GM19463 (cell line): Measurements from ENCODE around the gene CUBN.

Source experiments
- ATAC-seq: cut with Tn5 transposase; IDR thresholded peaks from one replicate; pipeline ENCODE4 v1.9.1; 2021; ENCODE audit warnings: mild to moderate bottlenecking, moderate library complexity; ENCODE audit not compliant: unreplicated experiment

CUBN gene

DNA sequence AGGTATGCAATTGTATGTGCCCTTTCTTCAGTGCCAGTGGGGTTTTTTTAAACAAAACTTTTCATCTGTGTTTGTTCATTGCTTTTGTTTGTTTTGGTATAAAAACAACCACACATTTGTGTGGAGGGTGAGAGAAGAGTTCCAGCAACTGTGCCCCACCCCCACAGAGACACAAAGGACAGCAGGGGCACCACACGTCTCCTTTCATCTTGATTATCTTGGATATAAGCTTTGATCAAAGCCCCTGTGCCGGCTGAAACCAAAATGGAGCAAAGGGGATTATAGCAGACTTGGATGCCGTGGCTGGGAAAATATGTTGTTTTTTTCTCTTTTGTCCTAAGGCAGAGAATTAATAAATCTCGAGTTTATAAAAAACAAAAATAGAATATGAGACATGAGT is 200.5 kb downstream of the CUBN start:
- no peak for ATAC-seq

DNA sequence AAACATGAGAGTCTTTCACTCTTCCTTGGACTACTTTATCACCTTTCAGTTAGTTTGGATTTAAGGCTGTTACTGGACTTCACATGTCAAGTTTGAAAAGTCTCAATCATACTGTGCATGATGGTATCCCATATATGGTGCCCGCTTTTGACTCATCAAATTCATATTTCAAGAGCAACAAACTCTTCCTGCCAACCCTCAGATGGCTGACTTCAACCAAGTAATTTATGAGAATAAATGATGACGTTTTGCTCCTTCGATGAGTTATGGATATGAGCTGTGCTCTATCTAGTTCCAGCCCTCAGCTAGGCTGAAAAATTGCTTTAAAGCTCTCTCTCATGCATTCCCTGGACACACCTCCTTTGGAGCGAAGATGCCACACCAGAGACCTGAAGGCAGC is 202.1 kb downstream of the CUBN start:
- ATAC-seq, result no peak

DNA sequence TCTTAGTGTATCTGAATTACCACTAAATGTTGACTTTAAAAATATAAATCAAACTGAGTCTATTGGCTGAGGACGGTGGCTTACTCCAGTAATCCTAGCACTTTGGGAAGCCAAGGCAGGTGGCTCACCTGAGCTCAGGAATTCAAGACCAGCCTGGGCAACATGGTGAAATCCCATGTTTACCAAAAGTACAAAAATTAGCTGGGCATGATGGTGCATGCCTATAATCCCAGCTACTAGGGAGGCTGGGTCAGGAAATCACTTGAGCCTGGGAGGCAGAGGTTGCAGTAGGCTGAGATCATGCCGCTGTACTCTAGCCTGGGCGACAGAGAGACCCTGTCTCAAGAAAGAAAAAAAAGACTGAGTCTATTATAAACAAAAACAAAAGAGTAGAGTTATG is 205.9 kb downstream of the CUBN start:
- no peak for ATAC-seq

DNA sequence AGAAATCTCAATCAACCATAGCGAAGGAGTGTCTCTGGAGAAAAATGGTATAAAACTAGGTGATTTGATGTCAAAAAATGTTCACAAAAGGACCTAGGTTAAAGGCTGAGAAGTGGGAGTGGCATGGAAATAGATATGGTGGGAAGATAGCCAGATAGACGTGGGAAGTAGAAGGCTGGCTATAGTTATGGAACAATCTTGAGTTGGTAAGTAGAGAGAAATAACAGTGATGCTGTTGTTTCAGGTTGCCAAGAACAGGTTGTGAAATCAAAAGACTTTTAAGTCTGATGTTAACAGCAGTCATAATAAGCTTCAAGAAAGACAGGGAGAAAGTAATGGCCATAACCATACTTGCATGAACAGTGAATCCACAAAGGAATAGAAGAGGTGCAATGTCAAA is 206.3 kb downstream of the CUBN start:
- no peak for ATAC-seq

DNA sequence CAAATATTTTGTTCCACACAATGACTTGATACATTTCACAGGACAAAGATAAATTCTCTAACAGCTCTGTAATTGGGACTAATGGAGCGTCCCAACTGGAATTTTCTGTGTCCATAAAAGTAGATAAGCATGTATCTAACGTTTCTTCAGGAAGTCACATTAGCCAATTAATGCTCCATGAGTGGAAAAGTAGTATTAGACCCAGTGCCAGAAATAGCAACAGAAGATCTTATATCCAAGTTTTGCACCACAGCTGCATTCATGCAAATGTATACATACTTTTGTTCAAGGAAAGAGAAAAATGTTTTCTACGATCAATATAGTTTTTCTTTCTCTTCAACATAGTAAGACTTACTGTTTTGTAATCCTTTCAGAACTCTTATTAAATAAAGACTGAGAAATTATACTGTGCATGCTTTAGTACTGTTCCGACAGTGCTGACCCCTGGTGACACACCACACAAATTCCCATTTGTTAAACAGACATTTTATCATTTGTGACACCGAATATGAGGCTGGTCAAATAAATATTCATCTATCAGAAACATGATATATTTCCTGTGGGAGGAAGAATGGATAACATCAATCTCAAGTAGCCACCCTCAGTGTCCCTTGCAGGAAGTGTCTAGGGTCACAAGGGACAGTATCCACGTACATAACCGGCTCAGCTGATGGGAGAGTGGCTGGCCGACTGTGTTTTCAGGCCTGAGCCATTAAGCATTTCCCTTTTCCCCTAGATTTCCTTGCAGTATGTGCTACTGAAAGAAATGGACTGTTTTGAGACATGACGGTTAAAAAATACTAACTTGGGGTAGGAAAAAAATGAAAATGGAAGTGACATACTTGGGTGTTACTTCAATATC is 210.3 kb downstream of the CUBN start:
- no peak for ATAC-seq

DNA sequence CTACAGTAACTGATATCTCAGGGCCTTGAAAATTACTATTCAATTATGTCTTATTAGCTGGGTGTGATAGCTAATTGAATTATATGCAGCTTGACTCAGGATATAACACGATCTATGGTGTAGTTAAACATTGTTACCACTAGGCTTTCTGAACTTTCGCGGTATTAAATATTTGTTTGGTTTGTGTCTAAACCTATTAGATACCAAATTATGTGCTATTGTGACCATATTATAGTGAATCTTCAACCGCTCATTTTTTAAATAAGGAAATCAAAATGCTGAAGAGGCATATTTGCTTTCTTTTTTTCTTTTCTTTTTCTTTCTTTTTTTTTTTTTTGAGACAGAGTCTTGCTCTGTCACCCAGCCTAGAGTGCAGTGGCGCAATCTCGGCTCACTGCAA is 213.1 kb downstream of the CUBN start:
- ATAC-seq, result no peak

DNA sequence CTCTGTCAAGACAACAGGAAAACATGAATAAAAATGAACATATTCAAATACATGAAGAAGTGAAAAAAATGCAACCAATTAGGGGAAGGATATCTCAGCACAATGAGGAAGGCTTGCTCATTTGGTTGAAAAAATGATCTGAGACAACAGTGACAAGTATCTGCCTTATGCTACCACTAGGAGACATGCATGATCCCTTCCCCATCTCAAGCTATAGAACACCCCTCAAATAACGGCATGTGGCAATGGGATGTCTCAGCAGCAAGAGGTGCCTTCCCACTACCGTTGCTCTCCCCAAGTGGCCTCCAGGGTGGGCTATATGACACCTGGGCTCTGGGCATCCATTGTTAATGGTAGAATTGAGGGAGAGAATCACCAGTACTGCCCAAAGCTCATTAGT is 214.3 kb downstream of the CUBN start:
- no peak for ATAC-seq

DNA sequence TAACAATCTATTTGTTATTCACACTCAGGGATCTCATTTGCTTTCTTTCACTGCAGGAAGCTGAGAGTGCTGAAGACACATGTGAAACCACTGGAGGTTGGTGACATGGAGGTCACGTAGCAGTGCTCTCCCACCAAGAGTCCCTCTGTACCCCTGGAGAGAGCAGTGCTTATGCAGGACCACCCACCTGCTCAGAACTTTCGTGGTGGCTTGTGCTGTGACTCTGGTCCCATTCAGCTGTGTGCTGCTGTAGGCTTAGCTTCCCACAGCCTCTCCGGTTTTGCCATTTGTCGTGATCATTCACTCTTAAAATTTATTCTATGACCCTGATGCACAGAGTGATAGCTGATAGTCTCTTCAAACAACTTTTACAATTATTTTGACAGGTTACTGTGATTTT is 216.3 kb downstream of the CUBN start:
- ATAC-seq, result no peak

DNA sequence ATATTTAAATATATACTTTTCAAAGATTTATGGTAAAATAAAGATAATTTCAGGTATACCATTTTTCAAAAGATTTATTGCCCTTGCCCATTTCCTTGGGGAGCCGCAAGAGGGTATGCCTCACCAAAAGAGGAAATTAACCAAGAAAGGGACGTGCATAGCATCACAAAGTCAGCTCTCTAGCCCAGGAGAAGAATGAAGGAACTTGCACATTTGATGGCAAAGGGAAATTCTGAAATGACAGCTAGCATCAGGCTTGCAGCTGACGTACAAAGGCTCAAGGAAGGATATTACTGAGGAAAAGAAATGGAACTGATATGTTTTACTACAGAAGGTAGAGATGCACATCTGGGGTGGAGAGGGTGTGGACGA is 218.8 kb downstream of the CUBN start:
- no peak for ATAC-seq

DNA sequence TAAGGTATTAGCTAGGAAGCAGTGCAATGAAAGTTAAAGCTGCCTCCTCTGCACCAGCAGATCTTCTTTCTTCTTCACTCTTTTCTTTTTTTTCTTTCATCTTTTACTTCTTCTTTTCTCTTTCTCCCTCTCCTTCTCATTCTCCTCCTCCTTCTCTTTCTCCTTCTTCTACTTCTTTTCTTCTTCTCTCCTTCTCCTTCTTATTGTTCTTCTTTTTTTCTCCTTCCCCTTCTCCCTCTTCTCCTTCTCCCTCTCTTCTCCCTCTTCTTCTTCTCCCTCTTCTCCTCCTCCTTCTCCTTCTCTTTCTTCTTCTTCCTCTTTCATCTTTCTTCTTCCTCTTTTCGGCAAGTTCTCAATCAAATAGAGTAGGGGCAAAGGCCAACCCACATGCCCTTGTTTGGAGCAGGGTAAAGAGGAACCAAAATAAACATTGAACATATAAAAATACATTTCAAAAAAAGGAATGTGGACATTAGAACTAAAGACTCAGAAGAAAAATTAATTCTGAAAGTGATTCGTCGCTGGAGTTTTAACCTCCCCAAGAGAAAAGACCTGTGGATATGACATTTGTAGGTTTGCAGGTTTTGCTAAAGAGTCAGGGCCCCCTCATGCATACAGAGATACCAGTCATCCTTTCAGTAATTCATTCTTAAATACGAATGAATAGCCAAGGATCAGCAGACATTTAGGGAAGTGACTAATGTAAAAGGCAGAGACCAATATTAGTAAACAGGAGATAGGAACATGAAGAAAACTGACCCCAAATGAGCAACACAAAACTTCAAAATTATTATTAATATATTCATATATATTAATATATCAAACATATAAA is 219.4 kb downstream of the CUBN start:
- ATAC-seq, result no peak

DNA sequence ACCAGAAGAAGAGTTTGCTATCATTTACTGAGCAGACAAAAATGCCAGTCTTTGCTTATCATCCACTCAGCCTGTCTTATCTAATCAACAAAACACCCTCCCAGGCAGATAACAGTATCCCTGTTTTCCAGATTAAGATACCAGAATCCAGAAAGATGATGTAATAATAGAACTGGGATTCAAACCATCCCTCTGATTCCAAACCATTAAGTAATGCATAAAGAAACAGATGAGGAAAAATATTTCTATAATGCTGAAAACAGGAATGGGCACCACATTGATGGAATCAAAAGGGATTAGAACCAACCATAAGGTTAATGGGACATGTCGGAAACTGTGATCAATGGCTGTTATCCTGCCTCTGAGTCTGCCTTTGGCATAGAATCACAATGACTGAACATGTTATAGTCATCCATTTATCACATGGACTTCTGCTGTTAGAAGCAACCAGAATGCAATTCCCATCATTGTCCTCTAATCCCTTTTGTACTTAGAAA is 220.3 kb downstream of the CUBN start:
- ATAC-seq, result no peak

DNA sequence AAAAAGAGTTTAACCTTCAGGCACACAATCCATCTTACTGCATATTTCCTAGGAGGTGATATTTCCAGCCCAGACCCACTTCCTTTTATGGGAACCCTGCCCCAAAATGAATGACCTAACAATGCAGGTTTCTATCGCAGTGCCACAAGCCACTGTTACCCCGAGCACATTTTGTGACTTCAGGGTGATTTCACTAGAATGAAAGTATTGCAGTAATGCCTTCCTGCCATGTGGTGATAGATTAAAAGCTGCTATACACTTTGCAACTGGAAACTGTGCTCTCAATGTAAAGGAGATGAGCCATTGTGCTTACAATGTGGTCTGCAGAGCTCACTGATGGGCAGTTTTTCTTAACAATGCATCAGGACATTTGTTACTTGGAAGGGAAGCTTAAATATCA is 221.9 kb downstream of the CUBN start:
- no peak for ATAC-seq

DNA sequence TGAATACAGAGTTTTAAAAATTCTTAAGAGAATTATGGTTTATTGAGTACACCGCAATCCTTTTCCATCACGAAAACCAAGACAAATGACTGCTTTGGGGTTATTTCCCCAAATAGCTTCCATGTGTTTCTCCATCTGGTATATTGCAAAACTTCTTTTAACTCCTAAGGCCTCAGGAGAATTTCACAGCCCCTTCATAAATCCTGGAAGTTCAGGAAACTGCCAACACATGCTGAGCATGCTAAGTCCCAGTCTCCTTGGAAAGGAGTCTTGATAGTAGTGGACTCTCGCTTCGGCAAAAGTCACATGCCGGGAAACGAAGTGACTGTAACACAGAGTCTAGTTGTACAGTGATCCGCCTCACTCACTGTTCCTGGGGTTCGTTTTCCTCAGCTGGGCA is 224.3 kb downstream of the CUBN start:
- no peak for ATAC-seq

DNA sequence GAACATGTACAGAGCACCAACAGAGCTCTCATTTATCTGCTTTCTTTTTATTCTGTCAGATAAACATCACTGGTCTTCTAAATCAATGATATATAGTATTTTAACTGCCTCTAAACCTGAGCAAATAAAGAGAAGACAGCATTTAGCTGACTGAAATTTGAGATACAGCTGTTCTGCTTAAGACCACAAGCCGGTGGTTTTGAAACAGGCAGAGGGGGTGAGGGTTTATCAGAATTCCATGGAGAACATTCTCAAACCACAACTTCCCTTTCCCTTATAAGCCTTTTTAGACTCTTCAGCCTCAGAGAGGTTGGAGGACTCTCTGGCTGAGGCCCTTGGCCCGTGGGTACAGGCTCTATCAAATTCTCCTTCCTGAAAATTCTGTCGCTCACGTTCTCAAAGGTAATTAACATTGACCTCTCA is 225.0 kb downstream of the CUBN start:
- no peak for ATAC-seq

DNA sequence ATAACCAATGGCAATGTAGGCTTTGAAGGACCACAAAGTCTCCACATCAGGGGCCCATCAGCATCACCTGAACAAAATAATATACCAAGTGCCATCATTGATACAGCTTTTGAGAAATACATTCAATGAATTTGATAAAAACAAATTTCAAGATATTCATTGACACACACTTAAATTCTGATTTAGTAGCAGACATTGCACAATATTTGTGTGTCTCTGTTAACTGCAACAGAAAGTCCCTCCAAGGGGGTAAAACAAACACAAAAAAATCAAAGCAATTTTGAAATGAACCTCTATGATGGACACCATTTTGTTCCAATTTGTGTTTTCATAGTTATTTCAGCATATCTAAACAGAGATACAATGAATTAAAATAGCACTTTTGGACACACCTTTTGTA is 225.6 kb downstream of the CUBN start:
- no peak for ATAC-seq

DNA sequence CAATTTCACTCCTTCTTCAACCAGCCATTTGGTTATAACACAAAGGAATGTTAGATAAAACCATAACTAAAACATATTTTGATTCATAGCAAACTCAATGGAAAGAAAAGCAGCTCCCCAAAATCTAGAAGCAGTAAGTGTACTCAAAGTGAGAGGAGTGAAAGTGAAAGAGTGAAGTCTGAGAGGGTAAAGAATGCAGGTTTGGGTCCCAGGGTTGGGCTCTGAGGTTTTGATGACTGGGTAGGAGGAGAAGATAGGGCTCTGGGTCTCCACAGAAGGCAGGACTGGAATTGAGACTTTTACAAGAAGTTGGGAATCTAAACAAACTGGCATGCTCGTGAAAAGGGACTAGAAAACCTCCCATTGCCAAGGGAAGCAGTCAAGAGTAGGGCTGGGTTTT is 227.0 kb downstream of the CUBN start:
- no peak for ATAC-seq

DNA sequence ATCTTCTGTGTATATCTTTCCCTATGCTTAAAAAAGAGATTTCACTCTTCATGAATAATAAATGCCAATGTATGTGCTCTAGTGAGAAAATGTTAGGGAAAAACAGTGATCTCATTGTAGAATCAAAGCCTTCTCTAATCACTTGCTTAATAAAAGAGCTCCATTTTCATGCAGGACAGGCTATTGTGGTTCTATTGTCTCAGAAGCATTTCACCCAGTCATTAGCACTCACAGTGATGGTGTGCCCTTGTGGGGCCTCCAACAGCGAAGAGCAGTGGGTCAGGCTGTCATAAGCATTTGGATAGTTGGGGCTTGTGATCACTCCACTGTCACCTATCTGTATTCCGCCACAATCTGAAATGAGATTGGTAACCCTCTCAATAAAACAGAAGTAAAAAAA is 228.5 kb downstream of the CUBN start:
- ATAC-seq, result no peak

DNA sequence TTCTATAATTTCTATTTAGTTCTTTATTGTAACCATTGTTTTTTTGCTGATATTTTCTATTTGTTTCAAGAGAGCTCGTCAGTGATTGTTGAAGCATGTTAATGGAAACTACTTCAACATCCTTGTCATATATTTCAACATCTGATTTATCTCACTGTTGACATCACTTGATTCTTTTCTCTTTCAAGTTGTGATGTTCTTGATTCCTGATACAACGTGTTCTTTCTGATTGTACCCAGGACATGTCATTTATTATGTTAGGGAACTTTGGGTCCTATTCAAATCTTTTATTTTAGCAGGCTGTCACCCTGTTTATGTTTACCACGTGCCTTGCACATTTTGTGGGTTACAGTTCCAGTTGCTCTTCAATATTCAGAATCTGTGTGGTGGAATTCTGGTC is 232.6 kb downstream of the CUBN start:
- no peak for ATAC-seq

DNA sequence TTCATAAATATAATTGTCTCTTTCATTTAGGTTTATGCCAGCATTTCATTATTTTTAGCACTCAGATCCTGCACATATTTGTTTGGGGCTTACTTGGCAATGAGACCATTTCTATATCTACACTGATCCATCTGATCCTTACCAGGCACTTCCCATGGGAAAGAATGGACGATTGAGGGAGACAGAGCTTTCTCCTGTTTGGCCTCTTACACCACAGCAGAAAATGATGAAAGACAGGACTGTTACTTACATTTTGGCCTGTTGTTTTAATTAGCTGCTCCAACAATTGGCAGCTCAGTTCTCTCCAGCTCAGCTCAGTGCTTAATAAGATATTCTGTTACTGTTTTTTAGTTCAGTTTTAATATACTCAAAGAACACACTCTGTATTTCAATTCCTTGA is 234.8 kb downstream of the CUBN start:
- ATAC-seq, result no peak

DNA sequence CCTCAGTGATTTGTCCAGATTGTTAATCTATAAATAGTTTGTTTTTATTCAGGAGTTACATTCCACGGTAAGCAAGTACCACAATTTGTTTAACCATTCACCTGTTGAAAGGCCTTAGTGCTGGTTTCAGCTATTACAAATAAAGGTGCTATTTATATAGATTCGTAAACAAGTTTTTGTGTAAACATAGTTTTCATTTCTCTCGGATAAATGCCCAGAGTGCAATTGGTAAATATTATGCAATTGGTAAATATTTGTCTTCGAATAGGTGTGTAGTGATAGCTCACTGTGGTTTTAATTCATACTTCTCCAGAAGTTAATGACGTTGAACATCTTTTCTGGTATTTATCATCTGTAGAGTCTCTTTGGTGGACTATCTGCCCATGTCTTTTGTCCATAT is 235.9 kb downstream of the CUBN start:
- no peak for ATAC-seq

DNA sequence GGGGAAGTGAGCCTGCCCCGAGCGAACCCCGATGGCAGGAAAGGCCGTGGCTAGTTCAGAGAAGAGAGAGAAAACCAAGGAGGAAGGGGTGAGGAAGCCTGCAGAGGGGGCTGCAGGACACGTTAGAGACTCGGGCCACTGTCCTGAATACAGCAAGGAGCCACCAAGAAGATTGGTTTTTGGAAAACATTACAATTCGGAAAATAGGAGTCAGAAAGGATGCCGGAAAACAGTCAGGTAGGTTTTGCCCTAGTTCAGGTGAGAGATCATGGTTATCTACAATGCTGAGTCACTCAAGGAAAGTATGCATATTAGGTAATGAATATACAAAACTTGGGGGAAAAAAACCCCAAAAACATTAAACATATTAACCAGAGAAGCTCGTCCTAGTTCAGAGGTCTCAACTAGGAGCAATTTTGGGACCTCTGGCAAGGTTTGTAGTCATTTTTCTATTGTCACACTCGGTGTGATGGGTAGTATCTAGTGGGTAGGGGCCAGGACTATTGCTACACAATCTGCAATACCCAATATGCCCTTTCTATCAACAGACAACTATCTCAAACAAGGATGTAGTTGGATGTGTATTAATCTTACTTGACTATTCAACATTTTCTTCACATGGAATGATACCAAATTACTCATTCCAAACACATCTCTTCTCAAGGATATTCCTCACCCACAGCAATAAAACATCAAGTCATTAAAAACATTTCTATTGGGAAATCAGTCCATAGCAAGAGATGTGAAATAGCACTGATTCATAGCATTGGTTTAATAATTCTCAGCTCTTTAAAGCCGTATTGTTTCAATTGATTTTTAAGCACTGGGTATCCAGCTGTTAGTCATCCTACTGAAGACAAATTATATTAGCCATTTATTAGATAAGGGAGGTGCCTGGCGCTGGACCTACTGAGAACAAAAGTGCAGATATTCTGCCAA is 238.0 kb downstream of the CUBN start:
- ATAC-seq, result no peak
